ENCODE data around the gene PCTP. TPM values are rescaled to one million over a fixed set of nuclear protein-coding genes. Genes with fewer than 3 reads are reported as not detected.

PCTP gene
- total and polyA plus RNA-seq, 3 donors from 2014 or later = 22.6 to 32.0 (median 24.0) TPM

DNA sequence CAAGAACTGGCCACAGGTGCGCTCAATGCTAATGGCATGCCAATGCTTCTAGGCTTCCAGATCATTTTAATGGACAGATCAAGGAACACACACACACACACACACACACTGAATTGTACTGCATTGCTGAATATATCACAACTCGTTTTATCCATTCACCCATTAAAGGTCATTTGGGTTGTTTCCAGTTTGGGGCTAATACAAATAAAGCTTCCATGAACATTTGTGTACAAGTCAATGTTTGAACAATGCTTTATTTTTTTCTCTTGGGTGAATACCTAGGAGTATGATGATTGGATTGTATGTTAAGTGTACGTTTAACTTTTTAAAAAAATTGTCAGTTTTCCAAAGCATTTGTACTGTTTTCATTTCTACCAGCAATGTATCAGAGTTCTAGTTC, 3.6 kb upstream of the PCTP start:
- H3K4me3 ChIP-seq = no peak overlapping the region
- DNase-seq = no peak
- no peaks in the 10 kb centered on the region for H3K4me1 ChIP-seq
- H3K27ac ChIP-seq = no peak overlapping the region
- TF ChIP-seq, protein P1, sequence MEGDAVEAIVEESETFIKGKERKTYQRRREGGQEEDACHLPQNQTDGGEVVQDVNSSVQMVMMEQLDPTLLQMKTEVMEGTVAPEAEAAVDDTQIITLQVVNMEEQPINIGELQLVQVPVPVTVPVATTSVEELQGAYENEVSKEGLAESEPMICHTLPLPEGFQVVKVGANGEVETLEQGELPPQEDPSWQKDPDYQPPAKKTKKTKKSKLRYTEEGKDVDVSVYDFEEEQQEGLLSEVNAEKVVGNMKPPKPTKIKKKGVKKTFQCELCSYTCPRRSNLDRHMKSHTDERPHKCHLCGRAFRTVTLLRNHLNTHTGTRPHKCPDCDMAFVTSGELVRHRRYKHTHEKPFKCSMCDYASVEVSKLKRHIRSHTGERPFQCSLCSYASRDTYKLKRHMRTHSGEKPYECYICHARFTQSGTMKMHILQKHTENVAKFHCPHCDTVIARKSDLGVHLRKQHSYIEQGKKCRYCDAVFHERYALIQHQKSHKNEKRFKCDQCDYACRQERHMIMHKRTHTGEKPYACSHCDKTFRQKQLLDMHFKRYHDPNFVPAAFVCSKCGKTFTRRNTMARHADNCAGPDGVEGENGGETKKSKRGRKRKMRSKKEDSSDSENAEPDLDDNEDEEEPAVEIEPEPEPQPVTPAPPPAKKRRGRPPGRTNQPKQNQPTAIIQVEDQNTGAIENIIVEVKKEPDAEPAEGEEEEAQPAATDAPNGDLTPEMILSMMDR (IDR thresholded peaks at IDR 0.05) = no peak
- no peak for TF ChIP-seq POLR2A (IDR thresholded peaks at IDR 0.05)
- intact Hi-C loops (cut with DNase I; ENCODE audit: low total_unique reads) = no loop called here
- no peaks in the 10 kb centered on the region for H3K27me3 ChIP-seq
- H3K36me3 ChIP-seq (ENCODE audit: low read depth, missing control alignments) = no peaks in the 10 kb centered on the region
- no peaks in the 10 kb centered on the region for H3K9me3 ChIP-seq
- 59% methylated on average over 3 of the region's 3 CpGs for WGBS, 2 donors

DNA sequence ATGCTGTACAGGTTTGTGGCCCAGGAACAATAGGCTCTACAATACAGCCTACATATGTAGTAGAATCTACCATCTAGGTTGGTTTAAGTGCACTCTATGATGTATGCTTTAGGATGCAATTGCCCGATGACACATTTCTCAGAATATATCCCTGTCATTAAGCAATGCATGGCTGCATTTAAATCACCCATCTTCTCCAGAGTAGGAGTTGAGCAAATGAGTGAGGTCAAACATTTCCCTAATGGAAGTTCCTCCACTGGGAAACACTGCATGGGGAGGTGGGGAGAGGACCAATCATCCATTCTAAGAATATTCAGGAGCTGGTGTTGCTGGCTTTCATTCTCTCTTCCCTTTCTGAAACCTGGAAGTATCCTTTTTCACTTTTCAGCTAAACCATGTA, 2.0 kb upstream of the PCTP start:
- H3K9me3 ChIP-seq = no peaks in the 10 kb centered on the region

DNA sequence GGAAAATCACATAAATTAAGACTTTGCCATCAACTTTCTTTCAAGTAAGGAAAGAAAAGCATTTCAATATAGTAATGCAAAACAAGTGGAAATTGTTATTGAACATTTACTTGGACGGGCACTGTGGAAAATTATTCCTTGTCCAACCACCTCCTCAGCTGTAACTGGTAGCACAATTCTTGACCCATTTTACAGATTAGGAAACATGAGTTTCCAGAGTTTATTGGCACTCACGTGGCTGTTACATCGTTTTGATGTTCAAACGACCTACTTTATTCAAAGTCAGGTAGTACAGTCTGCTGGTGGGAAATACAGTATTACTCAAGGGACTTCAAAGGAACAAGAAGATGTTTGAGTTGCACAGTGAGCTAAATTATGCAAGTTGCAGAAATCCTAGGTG, 866 bp upstream of the PCTP start:
- 47 to 82% methylated on average over 4 of the region's 4 CpGs for WGBS, 2 donors
- no peaks in the 10 kb centered on the region for H3K27me3 ChIP-seq

More for the DNA sequence above, 2.0 kb upstream of the PCTP start:
- Histone ChIP-seq H3K36me3 (ENCODE audit: low read depth, missing control alignments) (no peaks in the 10 kb centered on the region), H3K4me1 (peaks cover 7% of the 10 kb centered on the region), H3K4me3 (no peak overlapping the region), H3K27me3 (no peaks in the 10 kb centered on the region), H3K27ac (no peak overlapping the region)
- 92 to 95% methylated on average over 1 of the region's 1 CpG for WGBS, 2 donors
- no peak for DNase-seq
- intact Hi-C loops (cut with DNase I; ENCODE audit: low total_unique reads) = no loop called here
- TF ChIP-seq, protein P1 (IDR thresholded peaks at IDR 0.05) = no peak
- no peak for TF ChIP-seq POLR2A (IDR thresholded peaks at IDR 0.05)

DNA sequence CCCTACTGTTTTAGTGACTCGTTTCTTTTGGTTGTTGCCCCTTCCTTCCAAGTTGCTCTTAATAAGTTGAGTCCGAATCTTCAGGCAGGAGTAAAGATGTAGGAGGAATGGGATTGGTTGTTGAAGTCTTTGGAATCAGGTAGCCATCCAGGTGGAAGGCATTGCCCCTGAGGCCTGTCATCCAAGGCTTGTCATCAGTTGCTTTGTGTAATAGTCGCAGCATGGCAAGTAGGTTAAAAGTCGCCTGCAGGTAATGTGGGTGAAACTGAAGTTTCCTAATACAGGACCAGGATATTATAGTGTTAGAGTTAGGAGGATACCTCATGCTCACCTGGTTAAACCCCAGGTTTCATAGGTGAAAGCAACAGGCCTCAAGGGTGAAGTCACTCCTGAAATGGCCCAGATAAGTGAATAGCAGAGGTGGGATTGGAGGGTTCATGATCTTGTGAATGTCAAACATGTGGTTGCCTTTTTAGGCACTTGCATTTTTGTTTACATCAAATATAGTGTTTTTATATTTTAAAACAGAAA, 934 bp downstream of the PCTP start:
- peak overlapping the region; percentile 92 to 93 for H3K4me3 ChIP-seq
- TF ChIP-seq, protein P1 (IDR thresholded peaks at IDR 0.05) = no peak
- TF ChIP-seq POLR2A (IDR thresholded peaks at IDR 0.05) = no peak
- peaks cover 7% of the 10 kb centered on the region for H3K4me1 ChIP-seq
- no peaks in the 10 kb centered on the region for H3K27me3 ChIP-seq
- WGBS, 2 donors = 29 to 40% methylated on average over 4 of the region's 4 CpGs
- peak overlapping the region; percentile 91 to 92 for H3K27ac ChIP-seq
- H3K36me3 ChIP-seq (ENCODE audit: low read depth, missing control alignments) = no peaks in the 10 kb centered on the region
- no peaks in the 10 kb centered on the region for H3K9me3 ChIP-seq
- DNase-seq = no peak
- intact Hi-C loops (cut with DNase I; ENCODE audit: low total_unique reads) = no loop called here

More for the DNA sequence above, 866 bp upstream of the PCTP start:
- H3K9me3 ChIP-seq = no peaks in the 10 kb centered on the region
- peaks cover 7% of the 10 kb centered on the region for H3K4me1 ChIP-seq
- TF ChIP-seq, protein P1 (IDR thresholded peaks at IDR 0.05) = no peak
- TF ChIP-seq POLR2A (IDR thresholded peaks at IDR 0.05) = no peak
- H3K27ac ChIP-seq = no peak overlapping the region
- DNase-seq = no peak
- intact Hi-C loops (cut with DNase I; ENCODE audit: low total_unique reads) = no loop called here
- no peaks in the 10 kb centered on the region for H3K36me3 ChIP-seq (ENCODE audit: low read depth, missing control alignments)
- H3K4me3 ChIP-seq = no peak overlapping the region

DNA sequence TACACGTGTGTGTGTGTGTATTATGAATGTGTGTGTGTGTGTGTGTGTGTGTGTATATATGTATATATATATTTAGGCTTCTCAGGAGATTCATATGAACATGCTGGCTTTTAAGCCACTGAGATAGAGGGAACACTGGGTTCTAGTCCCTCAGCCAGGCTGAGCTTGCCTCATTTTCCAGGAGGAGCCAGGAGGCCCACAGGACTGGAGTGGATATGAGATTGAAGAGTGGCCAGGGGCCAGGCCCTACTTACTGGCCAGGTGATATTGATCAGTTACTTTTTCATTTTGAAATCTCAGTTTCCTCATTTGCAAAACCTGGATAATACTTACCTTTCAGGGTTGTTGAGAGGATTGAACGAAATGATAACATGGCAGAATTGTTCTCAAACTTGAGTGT, 5.8 kb downstream of the PCTP start:
- Histone ChIP-seq H3K36me3 (ENCODE audit: low read depth, missing control alignments) (no peaks in the 10 kb centered on the region), H3K27ac (no peak overlapping the region), H3K4me3 (no peak overlapping the region), H3K9me3 (no peaks in the 10 kb centered on the region), H3K27me3 (no peaks in the 10 kb centered on the region), H3K4me1 (peaks cover 36% of the 10 kb centered on the region)
- WGBS, 2 donors = 89 to 93% methylated on average over 2 of the region's 2 CpGs
- no peak for TF ChIP-seq POLR2A (IDR thresholded peaks at IDR 0.05)
- TF ChIP-seq, protein P1 (IDR thresholded peaks at IDR 0.05) = no peak
- intact Hi-C loops (cut with DNase I; ENCODE audit: low total_unique reads) = no loop called here
- no peak for DNase-seq

All from testis (tissue), 3 donors.